HPDE6-E6E7 (cell line): ENCODE data around the gene PPP1R2C.

Experiments used
- DNase-seq: peaks from one replicate; pipeline ENCODE4 v3.0.0; 2011; ENCODE audit warnings: missing footprints; ENCODE audit errors: extremely low spot score

Gene PPP1R2C

GRCh38 chrX:42778096-42778495, at the start of gene PPP1R2C:
TSS of gene PPP1R2C (minus strand) at chrX:42778163. CDS start at chrX:42778079, 84 bp downstream.
- no peak for DNase-seq

- no peak for DNase-seq
These were observed 47.2 kb upstream of the PPP1R2C start for GRCh38 chrX:42825201-42825600.

GRCh38 chrX:42824541-42824940, 46.6 kb upstream of the PPP1R2C start:
- DNase-seq, result no peak

GRCh38 chrX:42823443-42823842, 45.5 kb upstream of the PPP1R2C start:
- DNase-seq, result no peak

- DNase-seq, result no peak
These were observed 44.0 kb upstream of the PPP1R2C start for GRCh38 chrX:42821803-42822443.

- DNase-seq, result no peak
These were observed 40.4 kb upstream of the PPP1R2C start for GRCh38 chrX:42818151-42818921.

- DNase-seq, result no peak
These were observed 31.6 kb upstream of the PPP1R2C start for GRCh38 chrX:42809569-42809968.

GRCh38 chrX:42807393-42807792, 29.4 kb upstream of the PPP1R2C start:
- no peak for DNase-seq

- DNase-seq, result no peak
These were observed 26.6 kb upstream of the PPP1R2C start for GRCh38 chrX:42804524-42804923.

GRCh38 chrX:42803320-42803719, 25.4 kb upstream of the PPP1R2C start:
- DNase-seq, result no peak

- no peak for DNase-seq
These were observed 19.8 kb upstream of the PPP1R2C start for GRCh38 chrX:42797651-42798269.

GRCh38 chrX:42783451-42783850, 5.5 kb upstream of the PPP1R2C start:
- no peak for DNase-seq

- DNase-seq, result no peak
These were observed 1.8 kb downstream of the PPP1R2C start for GRCh38 chrX:42776195-42776594.

GRCh38 chrX:42772874-42773273, 5.1 kb downstream of the PPP1R2C start:
- no peak for DNase-seq

- DNase-seq, result no peak
These were observed 6.2 kb downstream of the PPP1R2C start for GRCh38 chrX:42771506-42772335.

GRCh38 chrX:42770566-42770965, 7.4 kb downstream of the PPP1R2C start:
- DNase-seq, result no peak

GRCh38 chrX:42759881-42760280, 18.1 kb downstream of the PPP1R2C start:
- no peak for DNase-seq

GRCh38 chrX:42755815-42756214, 22.1 kb downstream of the PPP1R2C start:
- no peak for DNase-seq

- no peak for DNase-seq
These were observed 23.4 kb downstream of the PPP1R2C start for GRCh38 chrX:42754603-42755002.

GRCh38 chrX:42754115-42754514, 23.8 kb downstream of the PPP1R2C start:
- DNase-seq, result no peak

GRCh38 chrX:42752730-42753129, 25.2 kb downstream of the PPP1R2C start:
- no peak for DNase-seq

- DNase-seq, result no peak
These were observed 26.4 kb downstream of the PPP1R2C start for GRCh38 chrX:42751573-42751972.
